Activated CD4-positive, alpha-beta T cell treated with anti-CD3 and anti-CD28 coated beads, Interleukin-2, Interleukin-4, amounts not matched to agents 100 ng/mL and 50 ng/mL, durations not matched to agents 16 hours and 8 hours (primary cell): ENCODE results near the gene JADE3.

ENCODE experiments used
- DNase-seq: peaks from one replicate; pipeline ENCODE4 v3.0.0-alpha.2; 2020; ENCODE audit warnings: low spot score

JADE3 gene

GRCh38 chrX:46912098-46912602 lies at the start of gene JADE3:
Gene JADE3 (plus strand): TSS chrX:46912421. CDS start chrX:46984895, 72,474 bp downstream.
- peak; percentile 30 for DNase-seq

DNA sequence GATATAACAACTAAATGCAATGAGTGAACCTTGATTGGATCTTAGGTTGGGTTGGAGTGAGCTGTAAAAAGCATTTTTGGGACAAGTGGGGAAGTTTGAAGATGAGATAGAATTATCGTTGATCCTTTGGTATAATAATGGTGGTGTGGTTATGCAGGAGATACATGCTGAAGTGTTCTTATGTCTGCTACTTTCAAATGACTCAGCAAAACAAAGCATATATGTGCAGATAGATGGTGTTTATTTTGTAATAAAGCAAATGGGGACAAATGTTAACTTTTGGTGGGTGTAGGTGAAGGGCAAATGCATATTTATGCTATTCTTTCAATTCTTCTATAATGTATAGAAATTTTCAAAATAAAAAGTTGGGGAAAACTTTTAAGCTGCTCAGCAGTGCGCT lies 49.1 kb upstream of the JADE3 start:
- DNase-seq: no peak

- DNase-seq: no peak
These were observed 47.6 kb upstream of the JADE3 start for GRCh38 chrX:46864606-46865005.

DNA sequence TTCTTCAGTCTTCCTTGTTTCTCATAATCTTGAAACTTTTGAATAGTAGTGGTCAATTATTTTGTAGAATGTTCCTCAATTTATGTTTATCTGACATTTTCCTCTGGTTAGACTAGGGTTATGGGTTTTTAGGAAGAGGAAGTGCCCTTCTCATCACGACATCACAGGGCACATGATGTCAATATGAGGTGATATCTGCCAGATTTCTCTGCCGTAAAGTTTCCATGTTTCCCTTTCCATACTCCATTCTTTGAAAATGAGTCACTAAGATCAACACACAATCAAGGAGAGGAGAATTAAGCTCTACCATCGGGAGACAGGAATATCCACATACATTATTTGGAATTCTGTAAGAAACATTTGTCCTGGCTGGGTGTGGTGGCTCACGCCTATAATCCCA lies 46.9 kb upstream of the JADE3 start:
- no peak for DNase-seq

GRCh38 chrX:46866726-46867125 lies 45.5 kb upstream of the JADE3 start:
- no peak for DNase-seq

DNA sequence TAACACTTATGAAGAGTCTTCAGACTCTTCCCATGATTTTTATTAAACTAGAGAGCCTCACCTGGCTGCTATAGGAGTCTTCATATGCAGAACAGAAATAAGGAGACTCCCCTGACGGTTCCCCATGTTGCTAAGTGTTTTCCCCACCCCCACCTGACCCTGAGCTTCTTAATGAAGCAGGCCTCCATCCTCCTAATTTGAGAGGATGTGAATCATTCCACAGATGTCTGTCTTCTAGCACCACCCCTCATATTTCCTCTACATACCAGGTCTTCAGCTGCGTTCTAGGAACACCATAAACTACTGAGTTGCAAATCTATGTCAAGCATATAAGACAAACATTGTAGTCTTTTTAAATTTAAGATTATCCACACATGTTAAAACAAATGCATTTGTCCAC lies 38.5 kb upstream of the JADE3 start:
- DNase-seq: no peak

DNA sequence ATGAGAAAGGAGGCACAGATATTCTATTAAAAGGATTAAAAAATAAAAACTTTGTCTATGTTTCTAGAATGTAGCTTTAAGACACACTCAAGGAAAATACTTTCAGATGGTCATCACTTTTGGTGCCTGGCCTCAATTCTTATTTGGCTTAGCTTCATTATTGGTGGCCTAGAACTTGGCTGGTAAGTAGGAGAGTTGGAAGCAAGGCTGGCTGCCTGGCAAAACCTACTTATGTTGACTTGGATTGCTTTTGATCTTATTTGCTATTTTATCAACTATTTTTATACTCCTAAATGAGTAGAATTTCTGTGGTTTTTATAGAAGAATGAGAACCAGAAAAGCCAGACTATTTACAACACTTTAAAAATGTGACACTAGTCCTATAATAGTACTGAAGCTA lies 35.3 kb upstream of the JADE3 start:
- DNase-seq: no peak

GRCh38 chrX:46882266-46882665 lies 30.0 kb upstream of the JADE3 start:
- no peak for DNase-seq

- no peak for DNase-seq
These were observed 27.4 kb upstream of the JADE3 start for GRCh38 chrX:46884799-46885198.

GRCh38 chrX:46898207-46898606 lies 14.0 kb upstream of the JADE3 start:
- no peak for DNase-seq

DNA sequence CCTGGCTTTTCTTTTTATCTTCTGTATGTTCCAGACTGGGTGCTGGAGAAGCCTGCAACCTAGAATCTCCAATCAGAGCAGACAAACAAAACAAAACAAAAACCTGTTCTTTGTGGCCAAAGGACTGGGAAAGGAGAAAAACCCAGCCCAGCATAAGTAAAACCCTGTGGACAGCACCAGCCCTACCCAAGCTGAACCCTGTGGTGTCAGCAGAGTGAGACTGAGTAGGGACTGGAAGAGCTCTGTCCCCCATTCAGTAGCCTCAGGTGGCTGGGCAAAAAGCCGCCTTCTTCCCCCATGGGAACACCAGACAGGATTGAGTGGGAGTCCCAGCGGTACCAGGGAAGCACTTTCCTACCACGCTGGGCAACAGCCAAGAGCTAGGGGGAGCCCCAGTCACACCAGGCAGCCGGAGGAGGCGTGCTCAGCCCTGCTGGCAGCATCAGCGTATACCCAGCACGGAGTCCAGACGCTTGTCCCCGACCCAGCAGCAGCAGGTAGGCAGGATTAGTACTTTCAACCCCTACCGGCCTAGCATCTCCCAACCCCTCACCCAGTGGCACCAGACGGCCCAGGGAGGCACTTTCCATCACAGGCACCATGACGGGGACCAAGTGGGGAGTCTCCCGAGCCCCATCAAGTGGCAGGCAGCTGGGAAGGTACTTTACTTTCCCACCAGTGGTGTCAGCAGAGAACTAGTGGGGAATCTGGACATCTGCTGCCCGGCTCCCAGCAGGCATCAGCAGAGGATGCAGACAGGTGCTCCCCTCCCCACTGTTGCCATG lies 8.6 kb upstream of the JADE3 start:
- peak; percentile 60 for DNase-seq

- no peak for DNase-seq
These were observed 7.6 kb upstream of the JADE3 start for GRCh38 chrX:46904626-46905025.

- no peak for DNase-seq
These were observed 1.8 kb upstream of the JADE3 start for GRCh38 chrX:46910415-46910814.

- DNase-seq: peak; percentile 28
These were observed 626 bp downstream of the JADE3 start for GRCh38 chrX:46912603-46913491.

- DNase-seq: no peak
These were observed 1.4 kb downstream of the JADE3 start for GRCh38 chrX:46913667-46914066.

- no peak for DNase-seq
These were observed 4.1 kb downstream of the JADE3 start for GRCh38 chrX:46916273-46916672.

DNA sequence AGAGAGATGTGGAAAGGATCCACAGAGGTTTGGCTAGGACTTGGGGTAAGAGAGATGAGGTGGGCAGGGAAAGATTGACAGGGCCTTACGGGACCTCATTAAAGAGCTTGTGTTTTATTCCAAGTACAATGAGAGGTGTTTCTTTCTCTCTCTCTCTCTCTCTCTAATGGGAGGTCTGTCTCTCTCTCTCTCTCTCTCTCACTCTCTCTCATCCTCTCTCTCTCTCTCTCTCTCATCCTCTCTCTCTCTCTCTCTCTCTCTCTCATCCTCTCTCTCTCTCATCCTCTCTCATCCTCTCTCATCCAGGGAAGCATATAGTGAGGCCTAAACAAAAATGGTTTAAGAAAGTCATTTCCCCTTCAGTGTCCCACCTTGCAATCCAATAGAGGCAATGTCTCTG lies 5.4 kb downstream of the JADE3 start:
- no peak for DNase-seq

- DNase-seq: no peak
These were observed 6.2 kb downstream of the JADE3 start for GRCh38 chrX:46918434-46918833.

DNA sequence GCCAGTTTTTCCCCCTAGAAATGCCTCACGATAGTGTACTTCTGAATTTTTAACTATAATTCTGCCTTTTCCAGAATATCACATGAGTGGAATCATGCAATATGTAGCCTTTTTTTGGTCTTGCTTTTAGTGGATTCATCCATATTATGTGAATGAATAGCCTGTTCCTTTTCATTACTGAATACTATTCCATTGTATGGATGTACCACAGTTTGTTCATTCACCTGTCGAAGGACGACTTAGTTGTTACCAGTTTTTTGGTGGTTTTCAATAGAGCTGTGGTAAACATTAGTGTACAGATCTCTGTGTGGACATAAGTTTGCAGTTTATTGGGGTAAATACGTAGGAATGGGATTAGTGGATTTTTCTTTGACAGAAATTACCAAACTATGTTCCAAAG lies 8.0 kb downstream of the JADE3 start:
- no peak for DNase-seq

DNA sequence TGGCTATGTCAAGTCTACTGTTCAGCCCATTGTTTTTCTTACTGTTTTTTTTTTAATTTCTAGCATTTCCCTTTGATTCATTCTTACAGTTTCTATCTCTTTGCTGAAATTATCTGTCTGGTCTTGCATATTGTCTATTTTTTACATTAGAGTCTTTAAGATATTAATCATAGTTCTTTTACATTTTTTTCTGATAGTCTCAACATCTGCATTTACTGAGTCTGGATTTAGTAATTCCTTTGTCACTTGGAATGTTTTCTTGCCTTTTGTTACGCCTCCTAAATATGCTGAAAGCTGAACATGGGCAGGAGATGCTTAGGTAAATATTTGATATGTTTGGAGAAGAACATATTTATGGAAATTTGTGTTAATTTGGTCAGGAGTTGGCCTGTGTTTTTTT lies 10.4 kb downstream of the JADE3 start:
- no peak for DNase-seq

DNA sequence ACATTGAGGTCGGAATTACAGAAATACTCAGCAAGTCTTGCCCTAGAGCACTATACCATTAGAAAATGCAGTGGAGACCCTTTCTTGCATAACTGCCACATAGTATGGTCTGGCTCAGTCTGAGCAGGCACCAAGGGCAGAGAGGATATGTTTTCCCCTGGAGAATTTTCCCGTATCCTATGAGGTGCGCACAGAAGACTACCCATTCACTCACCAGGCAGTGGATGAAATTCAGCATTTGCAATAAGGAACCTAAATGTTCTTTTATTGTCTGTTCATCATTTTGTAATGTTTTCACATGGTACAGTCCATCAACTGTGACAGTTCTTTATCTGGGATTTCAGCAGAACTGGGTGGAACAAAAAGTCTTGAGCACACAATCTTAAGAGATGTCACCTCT lies 15.5 kb downstream of the JADE3 start:
- DNase-seq: no peak

DNA sequence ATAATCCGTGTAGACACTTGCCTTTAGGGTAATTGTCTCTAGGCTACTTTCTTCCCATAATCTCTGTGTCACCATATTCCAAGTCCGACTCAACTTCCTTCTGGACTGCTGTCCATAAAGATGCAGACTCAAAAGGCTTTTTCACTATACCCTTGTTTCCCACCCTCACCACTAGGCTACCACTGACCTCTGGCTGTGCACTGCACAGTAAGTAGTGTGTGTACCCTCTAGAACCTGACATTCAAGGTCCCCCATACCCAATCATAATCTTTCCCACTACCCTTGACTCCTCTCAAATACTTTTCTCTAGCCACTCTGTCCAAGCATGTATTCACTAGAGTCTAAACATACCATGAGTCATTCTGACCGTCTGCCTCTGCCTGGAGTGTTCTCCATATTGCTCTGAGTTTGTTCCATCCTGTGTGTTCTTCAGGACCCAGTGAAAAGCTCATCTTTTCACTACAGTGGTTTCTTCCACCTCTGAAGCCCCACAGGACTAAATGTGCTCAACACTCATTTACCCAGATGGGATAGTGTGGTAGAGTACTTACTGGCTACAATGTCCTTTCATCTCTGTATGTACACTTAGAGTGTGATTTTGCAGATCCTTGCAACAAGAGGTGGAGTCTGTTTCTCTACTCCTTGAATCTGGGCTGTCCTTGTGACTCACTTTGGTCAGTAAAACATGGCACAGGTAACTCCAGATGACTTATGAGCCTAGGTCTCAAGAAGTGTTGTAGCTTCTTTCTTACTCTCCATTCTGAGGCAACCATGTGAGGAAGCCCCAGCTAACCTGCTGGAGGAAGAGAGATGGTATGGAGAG lies 17.4 kb downstream of the JADE3 start:
- no peak for DNase-seq
